ENCODE results near the gene ACBD5.

DNA sequence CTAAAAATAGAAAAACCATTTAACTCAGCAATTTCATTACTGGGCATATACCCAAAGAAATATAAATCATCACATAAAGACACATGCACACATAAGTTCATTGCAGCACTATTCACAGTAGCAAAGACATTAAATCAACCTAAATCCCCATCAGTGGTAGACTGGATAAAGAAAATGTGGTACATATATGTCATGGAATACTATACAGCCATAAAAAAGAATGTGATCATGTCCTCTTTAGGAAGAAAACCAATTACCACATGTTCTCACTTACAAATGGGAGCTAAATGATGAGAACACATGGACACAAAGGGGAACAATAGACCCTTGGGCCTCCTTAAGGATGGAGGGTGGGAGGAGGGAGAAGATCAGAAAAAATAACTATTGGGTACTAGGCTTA is 36.0 kb upstream of the ACBD5 start:
- no peak for TF ChIP-seq CTCF (IDR thresholded peaks at IDR 0.05)
- TF ChIP-seq POLR2A (IDR thresholded peaks at IDR 0.05) = no peak
